HG03175 (cell line): ENCODE results near the gene VPS51.
"Not testable (repeated sequence)": the region's sequence is repeated elsewhere in the genome, so short reads cannot be mapped to it uniquely, and the experiment has no call there.

Experiments
- ATAC-seq: cut with Tn5 transposase; IDR thresholded peaks from one replicate; pipeline ENCODE4 v1.9.1; 2021; ENCODE audit warnings: mild to moderate bottlenecking, moderate library complexity; ENCODE audit not compliant: unreplicated experiment

VPS51 gene

DNA sequence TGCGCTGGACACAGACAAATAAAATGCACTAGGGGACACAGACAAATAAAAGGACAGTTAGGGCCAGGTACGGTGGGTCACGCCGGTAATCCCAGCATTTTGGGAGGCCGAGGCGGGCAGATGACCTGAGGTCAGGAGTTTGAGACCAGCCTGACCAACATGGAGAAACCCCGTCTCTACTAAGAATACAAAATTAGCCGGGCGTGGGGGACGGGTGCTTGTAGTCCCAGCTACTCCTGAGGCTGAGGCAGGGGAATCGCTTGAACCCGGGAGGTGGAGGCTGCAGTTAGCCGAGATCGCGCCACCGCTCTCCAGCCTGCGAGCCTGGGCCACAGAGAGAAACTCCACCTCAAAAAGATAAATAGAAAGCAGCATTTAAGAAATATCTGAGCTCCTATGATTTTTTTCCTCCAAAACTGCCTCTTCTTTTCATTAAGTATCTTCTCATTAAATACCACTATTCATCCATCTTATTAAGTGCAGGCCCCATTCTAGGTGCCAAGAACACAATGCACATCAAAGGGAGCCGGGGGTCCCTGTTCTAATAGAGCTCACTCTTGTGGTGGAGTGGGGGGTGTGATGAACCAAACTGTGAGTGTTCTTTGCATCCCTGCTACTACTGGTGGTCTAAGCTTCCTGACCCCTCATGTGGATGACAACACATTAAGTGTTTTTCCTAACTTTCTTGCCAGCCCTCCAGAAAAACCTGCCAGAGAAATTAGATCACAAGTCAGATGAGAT lies 22.3 kb downstream of the VPS51 start:
- ATAC-seq = no peak

DNA sequence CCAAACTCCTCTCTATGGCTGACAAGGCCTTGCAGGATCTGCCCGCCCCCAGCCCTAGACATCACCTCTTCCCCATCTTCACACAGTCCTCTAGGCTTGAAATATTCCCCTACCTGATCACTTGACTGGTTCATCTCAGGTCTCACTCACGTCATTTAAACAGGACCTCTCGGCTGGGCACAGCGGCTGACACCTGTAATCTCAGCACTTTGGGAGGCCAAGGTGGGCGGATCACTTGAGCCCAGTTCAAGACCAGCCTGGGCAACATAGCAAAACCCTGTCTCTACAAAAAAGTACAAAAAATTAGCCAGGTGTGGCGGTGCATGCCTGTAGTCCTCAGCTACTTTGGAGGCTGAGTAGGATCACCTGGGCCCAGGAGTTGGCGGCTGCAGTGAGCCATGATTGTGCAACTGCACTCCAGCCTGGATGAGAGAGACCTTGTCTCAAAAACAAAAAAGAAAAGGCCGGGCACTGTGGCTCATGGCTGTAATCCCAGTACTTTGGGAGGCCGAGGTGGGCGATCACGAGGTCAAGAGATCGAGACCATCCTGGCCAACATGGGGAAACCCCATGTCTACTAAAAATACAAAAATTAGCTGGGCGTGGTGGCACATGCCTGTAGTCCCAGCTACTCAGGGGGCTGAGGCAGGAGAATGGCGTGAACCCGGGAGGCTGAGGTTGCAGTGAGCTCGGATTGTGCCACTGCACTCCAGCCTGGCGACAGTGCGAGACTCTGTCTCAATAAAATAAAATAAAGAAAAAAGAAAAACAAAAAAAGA lies 23.1 kb downstream of the VPS51 start:
- ATAC-seq = not testable (repeated sequence)

DNA sequence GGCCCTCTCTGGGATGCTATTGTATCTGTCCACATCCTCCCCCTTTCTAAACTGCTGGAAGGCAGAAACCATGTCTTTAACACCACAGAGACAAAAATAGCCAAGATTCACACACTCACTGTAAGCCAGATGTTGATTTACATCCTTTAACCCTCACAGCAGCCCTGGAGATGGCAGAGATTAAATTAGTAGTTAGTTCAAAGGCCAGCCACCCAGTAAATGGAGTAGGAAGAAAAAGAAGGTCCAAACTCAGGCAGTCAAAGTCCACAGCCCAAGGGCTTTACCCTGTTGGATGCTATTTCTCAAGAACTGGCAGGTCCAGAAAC lies 23.6 kb downstream of the VPS51 start:
- no peak for ATAC-seq

DNA sequence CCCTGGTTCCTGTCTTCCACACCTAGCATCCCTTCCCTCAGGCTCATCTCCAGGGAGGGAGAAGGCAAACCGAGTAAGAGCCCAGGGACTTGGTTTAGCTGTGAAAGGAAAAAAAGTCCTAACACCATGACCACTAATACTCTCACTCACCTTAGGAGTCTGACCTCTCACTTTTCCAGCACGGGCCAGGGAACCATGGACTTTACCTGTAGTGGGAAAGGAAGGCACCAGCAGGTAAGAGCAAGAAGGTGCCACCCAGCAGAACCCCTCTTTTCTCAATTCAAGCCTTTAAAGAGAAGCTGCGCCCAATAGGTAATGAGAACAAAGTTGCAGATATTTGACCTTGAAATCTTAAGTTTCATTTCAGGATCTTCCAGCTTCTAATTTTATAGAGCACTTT lies 24.8 kb downstream of the VPS51 start:
- no peak for ATAC-seq

DNA sequence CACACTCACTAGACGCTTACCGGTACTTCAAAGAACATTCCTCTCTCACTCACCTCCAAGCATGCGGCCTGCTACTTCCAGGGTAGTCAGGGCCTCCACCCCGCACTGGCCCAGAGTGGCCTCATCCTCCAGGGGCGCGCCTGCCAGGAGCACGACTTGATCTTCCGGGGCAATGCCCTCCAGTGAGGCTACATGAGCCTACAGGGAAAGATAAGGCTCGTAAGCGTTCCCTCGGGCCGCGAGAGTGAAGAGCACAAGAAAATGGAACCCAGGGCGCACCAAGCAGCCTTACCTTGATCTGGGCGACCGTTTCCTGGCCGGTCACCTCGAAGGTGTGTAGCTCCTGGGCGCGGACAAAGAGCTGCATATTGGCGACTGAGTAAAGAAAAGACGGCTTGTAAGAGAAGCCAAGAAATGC lies 25.4 kb downstream of the VPS51 start:
- no peak for ATAC-seq

DNA sequence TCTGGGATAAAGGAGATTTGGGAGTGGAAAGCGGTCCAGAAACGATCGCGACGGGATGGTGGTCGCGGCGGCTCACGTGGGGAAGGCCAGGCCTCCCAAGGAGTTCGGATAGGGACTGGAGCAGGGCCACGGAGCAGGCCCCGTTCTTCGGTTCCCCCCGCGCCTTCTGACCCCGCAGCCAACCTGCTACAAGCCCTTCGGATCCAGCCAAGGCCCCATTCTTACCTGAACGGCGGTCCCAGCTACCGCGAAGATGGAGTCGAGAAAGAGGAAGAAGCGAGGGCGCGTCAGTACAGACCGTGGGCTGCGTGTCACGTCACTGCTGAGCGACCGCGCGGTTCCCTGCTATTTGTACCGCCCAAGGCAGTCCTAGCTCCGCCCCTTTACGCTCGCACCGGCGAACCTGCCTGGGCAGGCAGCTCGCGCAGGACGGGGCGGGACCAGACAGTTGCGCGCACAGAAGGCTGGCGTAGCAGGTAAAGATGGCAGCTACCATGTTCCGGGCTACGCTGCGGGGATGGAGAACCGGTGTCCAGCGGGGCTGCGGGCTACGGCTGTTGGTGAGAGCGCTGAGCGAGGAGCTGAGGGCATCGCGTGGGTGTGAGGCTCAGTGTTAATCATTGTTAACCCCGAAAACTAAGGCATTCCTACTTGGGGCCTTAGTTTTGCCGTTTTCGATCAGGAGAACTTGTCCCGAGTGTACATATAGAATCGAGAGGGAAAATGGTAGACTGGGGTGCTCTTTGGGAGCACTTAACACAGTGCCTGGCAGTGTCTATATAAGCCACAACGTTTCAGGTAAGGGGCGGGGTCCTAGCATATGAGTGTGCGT lies 26.1 kb downstream of the VPS51 start, which contains the start of the genes FAU and MRPL49:
Gene FAU (minus strand): TSS at position 270 of the 832 bp plus-strand sequence. CDS start 321 bp downstream, outside the sequence.
Gene MRPL49 (plus strand): TSS at position 457 of the 832 bp plus-strand sequence. CDS start 26 bp downstream, at position 483.
- ATAC-seq = peak; percentile 81

DNA sequence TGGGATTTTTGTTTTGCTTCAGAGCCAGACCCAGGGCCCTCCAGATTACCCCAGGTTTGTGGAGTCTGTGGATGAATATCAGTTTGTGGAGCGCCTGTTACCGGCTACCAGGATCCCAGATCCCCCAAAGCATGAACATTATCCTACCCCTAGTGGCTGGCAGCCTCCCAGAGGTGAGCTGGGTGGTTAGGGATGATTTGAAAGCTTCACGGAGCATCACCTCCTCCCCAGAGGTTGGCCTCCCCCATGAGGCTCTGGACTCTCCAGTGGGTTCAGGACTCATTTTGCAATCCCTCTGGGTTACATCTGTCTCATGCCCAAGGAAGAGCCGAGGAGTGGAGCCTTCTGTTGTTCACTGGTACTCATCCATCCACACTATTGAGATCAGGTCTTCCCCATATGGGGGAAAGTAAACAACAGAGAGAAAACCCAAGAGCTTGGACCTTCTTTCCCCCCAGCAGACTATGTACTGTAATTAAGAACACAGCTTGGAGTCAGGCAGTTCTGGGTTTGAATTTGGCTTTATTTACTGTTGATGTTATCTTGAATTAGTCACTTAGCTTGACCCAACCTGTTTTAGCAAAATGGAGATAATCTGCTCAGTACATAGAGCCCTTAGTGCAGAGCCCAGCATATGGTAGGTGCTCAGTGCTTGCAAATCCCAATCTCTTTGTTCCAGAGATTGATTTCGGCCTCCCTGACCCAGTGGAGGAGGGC lies 28.6 kb downstream of the VPS51 start:
- ATAC-seq = no peak

DNA sequence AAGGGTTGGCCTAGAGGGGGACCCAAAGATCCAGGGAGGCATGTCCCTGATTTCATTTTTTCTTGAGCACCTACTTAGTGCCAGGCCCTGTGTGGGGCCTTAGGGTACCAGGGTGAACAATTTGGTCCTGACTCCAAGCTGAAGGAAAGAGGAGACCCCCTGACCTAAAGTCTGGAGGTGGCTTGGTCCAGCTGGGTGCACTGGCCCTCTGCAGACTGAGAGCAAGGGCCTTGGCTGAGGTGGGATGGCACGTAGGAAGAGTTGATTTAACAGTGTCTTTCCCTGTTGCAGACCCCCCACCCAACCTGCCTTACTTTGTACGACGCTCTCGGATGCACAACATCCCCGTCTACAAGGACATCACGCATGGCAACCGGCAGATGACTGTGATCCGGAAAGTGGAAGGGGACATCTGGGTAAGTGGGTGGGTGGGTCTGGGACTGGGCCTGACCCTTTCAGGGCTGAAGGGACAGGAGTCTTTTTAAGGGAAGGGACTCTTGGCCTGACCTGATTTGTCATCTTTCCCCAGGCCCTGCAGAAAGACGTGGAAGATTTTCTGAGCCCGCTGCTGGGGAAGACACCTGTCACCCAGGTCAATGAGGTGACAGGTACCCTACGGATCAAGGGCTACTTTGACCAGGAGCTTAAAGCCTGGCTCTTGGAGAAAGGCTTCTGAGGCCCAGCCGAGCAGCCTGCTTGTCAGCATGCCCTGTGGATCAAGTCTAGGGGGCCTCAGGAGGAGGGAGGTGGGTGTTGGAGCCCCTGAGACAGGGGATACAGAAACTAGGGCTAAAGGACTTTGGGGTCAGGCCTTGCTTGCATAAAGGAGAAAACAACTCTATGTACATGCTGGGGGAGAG lies 29.4 kb downstream of the VPS51 start:
- ATAC-seq = no peak

DNA sequence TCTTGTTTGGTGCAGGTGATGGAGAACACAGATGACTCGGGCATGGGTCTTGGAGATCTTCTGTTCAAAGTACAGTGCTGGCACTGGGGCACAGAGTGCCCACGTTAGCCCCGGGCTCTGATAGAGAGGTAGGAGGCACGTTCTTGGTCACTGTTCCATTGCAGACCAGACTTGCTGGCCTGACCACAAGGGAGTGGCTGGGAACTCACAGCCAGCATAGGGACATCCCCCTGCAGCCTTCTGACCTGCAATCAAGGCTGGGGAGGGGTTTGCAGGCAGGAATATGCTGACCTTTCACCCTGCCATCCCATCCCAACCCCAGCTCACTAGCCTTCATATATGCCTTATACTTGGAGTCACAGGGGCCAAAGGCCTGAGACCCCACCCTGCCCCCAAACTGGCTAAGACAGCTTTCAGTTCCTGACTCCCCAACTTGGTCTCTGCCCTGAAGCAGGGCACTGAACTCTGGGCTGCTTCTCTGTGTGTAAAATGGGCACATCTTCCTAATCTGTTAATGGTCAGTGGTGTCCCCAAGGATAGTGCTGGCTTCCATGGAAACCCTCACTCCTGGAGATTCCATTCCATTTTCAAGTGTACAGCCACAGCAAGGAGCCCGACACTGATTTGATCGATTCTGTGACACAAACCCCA lies 30.7 kb downstream of the VPS51 start:
- ATAC-seq = no peak

DNA sequence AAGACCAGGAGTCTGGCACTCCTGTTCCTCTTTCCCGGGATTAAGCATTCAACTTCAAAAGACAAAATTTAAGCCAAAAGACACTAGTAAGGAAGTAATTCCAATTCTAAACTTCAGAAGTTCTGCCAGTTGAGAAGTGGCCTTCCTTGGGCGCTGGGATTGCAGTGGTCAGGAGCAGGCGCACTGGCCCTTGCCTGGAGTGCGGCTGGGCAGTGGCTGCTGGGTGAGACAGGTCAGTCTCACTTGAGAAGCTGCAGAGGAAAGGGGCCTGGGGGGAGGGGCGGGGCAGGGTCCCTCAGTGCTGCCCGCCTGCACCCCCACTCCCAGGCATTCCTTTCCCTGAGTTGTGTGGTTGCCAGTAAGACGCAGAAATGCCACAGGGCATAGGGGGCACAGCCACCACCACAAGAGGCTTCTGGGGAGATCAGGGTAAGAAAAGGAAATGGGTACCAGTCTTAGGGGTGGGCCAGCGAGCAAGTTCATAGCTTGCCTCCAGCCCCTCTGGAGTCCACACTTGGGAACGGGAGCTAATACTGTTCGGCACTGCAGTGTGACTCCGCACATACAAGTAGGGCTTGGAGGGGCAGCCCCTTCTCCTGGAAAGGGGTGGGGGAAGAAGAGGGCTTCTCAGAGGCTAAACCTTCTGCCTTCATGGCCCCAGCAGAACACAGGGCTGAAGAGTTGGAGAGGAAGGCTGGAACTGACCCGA lies 31.6 kb downstream of the VPS51 start:
- ATAC-seq = no peak

DNA sequence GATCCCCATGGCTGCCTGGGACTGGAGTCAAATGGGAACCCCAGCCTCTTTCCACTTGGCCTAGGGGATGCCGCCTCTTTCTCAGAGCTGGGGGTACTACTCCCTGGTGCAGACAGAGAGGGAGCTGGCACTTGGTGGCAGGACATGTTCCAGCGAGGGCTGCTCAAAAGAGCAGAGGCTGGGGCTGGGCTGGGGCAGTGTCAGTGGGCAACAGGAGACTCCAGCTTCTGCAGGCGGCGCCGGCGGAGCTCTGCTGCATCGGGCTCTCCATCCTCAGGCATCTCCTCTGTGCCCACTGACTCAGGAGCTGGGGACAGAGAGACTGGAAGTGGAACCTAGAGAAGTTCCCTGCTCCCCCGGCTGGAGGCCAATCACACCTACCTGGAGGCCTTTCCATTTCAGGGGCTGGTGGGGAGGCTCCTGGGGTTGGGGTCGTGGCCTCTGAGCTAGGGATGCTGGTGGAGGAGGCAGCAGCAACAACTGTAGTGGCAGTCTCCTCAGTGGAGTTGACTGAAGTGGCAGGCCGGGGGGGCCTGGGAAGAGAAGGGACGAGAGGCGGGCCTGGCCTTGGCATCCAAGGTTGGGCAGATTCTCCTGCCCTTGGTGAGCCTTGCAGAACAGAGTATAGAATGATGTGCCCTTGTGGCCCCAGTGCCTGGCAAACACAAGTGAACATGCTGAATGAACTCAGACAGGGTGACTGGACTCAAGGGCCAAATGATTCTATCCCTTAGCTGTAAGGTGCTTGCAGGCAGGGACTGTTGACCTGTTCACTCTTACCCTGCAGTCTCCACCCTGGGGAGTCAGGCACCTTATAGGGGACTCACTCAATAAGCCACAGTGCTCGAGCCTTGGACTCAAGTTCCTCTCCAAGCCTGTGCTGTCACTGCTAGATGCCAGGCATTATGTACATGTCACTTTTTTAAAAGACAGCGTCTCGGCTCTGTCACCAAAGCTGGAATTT lies 32.5 kb downstream of the VPS51 start:
- ATAC-seq = no peak

DNA sequence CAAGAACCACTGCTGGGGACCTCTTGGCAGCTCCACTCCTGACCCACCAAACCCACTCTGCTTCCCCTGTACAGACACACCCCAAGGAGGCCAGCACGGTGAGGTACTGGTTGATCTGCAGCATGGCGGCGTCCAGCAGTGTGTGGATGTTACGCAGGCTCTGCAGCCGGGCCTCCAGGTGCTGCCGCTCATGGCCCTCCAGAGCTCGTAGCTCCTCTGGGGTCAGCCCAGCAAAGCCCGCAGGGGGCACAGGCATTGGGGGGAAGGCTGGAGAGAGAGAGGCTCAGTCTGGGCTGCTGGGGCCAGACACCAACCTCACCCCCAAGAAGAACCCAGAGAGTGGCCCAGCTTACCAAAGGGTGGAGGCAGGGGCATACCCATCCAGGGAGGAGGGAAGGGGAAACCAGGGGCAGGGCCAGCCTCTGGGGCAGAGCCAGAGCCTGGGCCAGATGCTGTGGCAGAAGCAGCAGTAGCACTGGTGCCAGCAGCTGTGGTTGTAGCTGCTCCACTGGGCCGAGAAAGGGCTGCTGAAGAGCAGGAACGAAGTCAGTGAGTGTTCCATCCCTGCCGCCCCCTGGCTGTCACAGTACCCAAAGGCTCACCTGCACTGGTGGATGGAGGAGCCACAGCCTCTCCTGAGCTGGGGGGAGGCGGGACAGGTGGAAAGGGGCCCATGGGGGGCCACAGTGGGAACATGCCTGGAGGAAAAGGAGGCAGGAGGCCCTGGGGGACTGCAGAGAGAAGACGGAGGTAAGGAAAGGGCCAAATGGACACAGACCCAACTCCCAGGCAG lies 33.8 kb downstream of the VPS51 start:
- ATAC-seq = no peak

DNA sequence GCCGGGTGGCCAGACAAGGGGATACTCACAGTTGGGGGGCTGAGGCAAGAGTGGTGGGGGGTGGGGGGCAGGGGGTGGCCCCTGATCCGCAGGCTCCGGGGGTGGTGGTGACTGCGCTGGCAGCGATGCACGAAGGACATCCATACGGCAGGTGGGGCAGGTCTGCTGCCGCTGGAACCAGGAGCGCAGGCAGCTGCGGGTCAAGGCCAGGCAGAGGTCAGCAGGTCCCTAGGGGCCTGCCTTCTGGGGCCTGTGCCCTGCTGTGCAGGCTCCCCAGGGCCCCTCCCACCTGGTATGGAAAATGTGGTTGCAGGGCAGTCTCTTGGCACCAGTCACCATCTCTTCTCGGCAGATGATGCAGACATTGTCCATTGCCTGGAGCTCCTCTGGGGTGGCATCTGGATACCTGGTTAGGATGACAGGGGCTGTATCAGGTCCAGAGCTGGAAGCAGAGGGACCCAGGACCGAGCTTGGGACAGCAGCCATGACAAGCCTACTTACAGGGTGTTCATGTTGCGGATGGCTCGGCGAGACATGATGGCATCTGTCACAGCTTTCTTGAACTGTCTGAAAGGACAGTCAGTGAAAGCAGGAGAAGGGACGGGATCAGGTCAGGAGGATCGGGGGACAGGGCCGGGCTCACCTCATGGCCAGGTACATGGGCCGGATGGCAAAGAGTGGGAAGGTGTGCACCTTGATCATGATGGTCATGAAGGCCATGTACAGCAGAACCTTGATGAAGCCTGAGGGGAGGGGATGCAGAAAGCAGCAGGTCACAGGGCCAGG lies 34.8 kb downstream of the VPS51 start:
- no peak for ATAC-seq

DNA sequence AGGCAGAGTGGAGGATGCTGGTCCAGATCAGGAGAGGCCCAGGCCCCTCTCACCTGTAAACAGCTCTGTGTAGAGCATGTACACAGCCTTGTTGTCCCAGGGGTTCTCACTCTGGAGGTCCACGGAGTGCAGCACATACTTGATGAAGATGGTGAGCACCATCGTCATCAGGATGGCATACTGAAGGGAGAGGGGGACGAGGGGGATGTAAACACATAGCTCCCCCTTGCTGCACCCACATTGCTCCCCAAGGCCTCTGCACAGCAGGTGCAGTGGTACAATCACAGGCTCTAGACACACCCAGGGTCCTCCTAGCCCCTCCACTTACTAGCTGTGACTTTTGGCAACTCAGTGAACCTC lies 35.4 kb downstream of the VPS51 start:
- ATAC-seq = no peak

DNA sequence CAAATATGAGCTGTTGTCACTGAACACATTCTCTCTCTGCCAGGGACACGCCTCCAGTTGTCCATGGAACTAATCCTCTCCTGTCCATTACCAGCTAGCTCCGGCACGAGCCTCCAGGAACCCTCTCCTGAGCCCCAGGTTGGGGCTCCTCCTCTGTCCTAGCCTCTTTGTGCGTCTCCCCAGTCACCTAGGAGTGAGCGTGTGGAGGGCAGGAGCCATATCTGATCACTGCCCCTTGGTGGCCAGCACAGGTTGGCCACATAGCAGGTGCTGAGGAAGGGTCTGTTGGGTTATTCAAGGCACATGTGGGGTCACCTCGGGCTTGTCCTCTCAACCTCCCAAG lies 35.9 kb downstream of the VPS51 start:
- no peak for ATAC-seq
